ENCODE data around the gene LMAN2.

- TF ChIP-seq, protein P1, sequence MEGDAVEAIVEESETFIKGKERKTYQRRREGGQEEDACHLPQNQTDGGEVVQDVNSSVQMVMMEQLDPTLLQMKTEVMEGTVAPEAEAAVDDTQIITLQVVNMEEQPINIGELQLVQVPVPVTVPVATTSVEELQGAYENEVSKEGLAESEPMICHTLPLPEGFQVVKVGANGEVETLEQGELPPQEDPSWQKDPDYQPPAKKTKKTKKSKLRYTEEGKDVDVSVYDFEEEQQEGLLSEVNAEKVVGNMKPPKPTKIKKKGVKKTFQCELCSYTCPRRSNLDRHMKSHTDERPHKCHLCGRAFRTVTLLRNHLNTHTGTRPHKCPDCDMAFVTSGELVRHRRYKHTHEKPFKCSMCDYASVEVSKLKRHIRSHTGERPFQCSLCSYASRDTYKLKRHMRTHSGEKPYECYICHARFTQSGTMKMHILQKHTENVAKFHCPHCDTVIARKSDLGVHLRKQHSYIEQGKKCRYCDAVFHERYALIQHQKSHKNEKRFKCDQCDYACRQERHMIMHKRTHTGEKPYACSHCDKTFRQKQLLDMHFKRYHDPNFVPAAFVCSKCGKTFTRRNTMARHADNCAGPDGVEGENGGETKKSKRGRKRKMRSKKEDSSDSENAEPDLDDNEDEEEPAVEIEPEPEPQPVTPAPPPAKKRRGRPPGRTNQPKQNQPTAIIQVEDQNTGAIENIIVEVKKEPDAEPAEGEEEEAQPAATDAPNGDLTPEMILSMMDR (IDR thresholded peaks at IDR 0.05) = no peak
- TF ChIP-seq POLR2A (IDR thresholded peaks at IDR 0.05) = no peak
Observed at GRCh38 chr5:177336603-177337494, 14.6 kb downstream of the LMAN2 start.
